ENCODE results near the gene CHSY3. TPM values are rescaled to one million over a fixed set of nuclear protein-coding genes. Genes with fewer than 3 reads are reported as not detected.
A peak's percentile ranks its signal among the peaks of the same experiment; 100 is the strongest.

CHSY3 gene
- total RNA-seq, 1 donor from 2014 or later: 51.3 TPM

GRCh38 chr5:129905473-129906176, 1.4 kb downstream of the CHSY3 start:
- Histone ChIP-seq H3K4me3 (peak overlapping the region; percentile 81 to 90), H3K4me1 (peaks cover 0 to 4% of the 10 kb centered on the region in 2 donors), H3K36me3 (no peaks in the 10 kb centered on the region), H3K27me3 (no peaks in the 10 kb centered on the region), H3K27ac (peak overlapping the region; percentile 95 to 97), H3K9me3 (no peaks in the 10 kb centered on the region)
- DNase-seq (ENCODE audit: low spot score in 2 of 2): peak in 1 of 2 donors; percentile 63
- intact Hi-C loops (cut with DNase I): loop anchor here (1.0 to 5.0 kb wide), 5 partner anchors 42 to 229 kb away; no protein-coding TSS in a partner anchor
- TF ChIP-seq CTCF (IDR thresholded peaks at IDR 0.05): no peak

- no peaks in the 10 kb centered on the region for H3K9me3 ChIP-seq
- TF ChIP-seq CTCF (IDR thresholded peaks at IDR 0.05): peak in 1 of 3 experiments; percentile 41
- peak overlapping the region in 1 of 2 donors; percentile 51 for H3K27ac ChIP-seq
- no peaks in the 10 kb centered on the region for H3K27me3 ChIP-seq
- intact Hi-C loops (cut with DNase I): loop anchor here (1.0 to 5.0 kb wide), 3 partner anchors 41 to 203 kb away; no protein-coding TSS in a partner anchor
- no peak for DNase-seq (ENCODE audit: low spot score in 2 of 2)
- H3K36me3 ChIP-seq: no peaks in the 10 kb centered on the region
- peaks cover 0 to 4% of the 10 kb centered on the region in 2 donors for H3K4me1 ChIP-seq
- peak overlapping the region; percentile 81 to 90 for H3K4me3 ChIP-seq
These were observed 2.1 kb downstream of the CHSY3 start for GRCh38 chr5:129906177-129906887.

GRCh38 chr5:129909225-129909624, 5.0 kb downstream of the CHSY3 start:
- no peak for DNase-seq (ENCODE audit: low spot score in 2 of 2)
- H3K27ac ChIP-seq: no peak overlapping the region
- peak overlapping the region in 1 of 2 donors; percentile 81 for H3K4me3 ChIP-seq
- intact Hi-C loops (cut with DNase I): loop anchor here (5.0 kb wide), 2 partner anchors 38 to 158 kb away; no protein-coding TSS in a partner anchor
- no peak for TF ChIP-seq CTCF (IDR thresholded peaks at IDR 0.05)
- H3K9me3 ChIP-seq: no peaks in the 10 kb centered on the region
- no peaks in the 10 kb centered on the region for H3K27me3 ChIP-seq
- no peaks in the 10 kb centered on the region for H3K4me1 ChIP-seq
- no peaks in the 10 kb centered on the region for H3K36me3 ChIP-seq

- H3K4me3 ChIP-seq: no peak overlapping the region
- no peak for DNase-seq (ENCODE audit: low spot score in 2 of 2)
- no peak overlapping the region for H3K27ac ChIP-seq
- intact Hi-C loops (cut with DNase I): no loop called here
- TF ChIP-seq CTCF (IDR thresholded peaks at IDR 0.05): no peak
- H3K36me3 ChIP-seq: no peaks in the 10 kb centered on the region
- no peaks in the 10 kb centered on the region for H3K4me1 ChIP-seq
- H3K27me3 ChIP-seq: no peaks in the 10 kb centered on the region
- no peaks in the 10 kb centered on the region for H3K9me3 ChIP-seq
These were observed 8.5 kb downstream of the CHSY3 start for GRCh38 chr5:129912601-129913255.

GRCh38 chr5:129915415-129915814, 11.2 kb downstream of the CHSY3 start:
- Histone ChIP-seq H3K4me3 (no peak overlapping the region), H3K9me3 (no peaks in the 10 kb centered on the region), H3K27me3 (no peaks in the 10 kb centered on the region), H3K4me1 (no peaks in the 10 kb centered on the region), H3K36me3 (peaks cover 0 to 8% of the 10 kb centered on the region in 2 donors), H3K27ac (no peak overlapping the region)
- intact Hi-C loops (cut with DNase I): no loop called here
- DNase-seq (ENCODE audit: low spot score in 2 of 2): no peak
- no peak for TF ChIP-seq CTCF (IDR thresholded peaks at IDR 0.05)
